Urinary bladder (tissue), 4 donors: ENCODE measurements around the gene SPHKAP. TPM values are rescaled to one million over a fixed set of nuclear protein-coding genes. Genes with fewer than 3 reads are reported as not detected.
"Not testable (repeated sequence)": the region's sequence is repeated elsewhere in the genome, so short reads cannot be mapped to it uniquely, and the experiment has no call there.

Experiments
- DNase-seq: peaks from one replicate; pipeline ENCODE4 v3.0.0-alpha.2; 2015; ENCODE audit errors: extremely low spot score
- H3K27ac ChIP-seq: one replicate; pipeline ENCODE4 v1.5.1; 2013; ENCODE audit warnings: low read depth, mild to moderate bottlenecking, moderate library complexity
- H3K36me3 ChIP-seq: one replicate; pipeline ENCODE4 v1.6.1; 2013; ENCODE audit warnings: mild to moderate bottlenecking, moderate library complexity; ENCODE audit not compliant: insufficient read depth
- H3K4me1 ChIP-seq: one replicate; pipeline ENCODE4 v1.6.1; 2013; ENCODE audit warnings: mild to moderate bottlenecking, moderate library complexity; ENCODE audit not compliant: insufficient read depth
- H3K4me3 ChIP-seq: one replicate; pipeline ENCODE4 v1.5.1; 2013; ENCODE audit warnings: low read depth, low read length
- WGBS: extraction: QIAGEN DNeasy Blood & Tissue Kit; methylation state at CpG from one replicate; pipeline ENCODE4 v1.1.7; 2013; 5-methylcytosine and 5-hydroxymethylcytosine counted together
- polyA plus RNA-seq: library from polyadenylated mRNA; stranded (reverse); fragments of 200-250 nt; gene quantifications from one replicate; pipeline ENCODE4 v1.2.3, GENCODE V29; 2013
- total RNA-seq: library from RNA; depleted of rRNA; stranded (reverse); fragments of >200 nt; gene quantifications from one replicate; pipeline ENCODE4 v1.2.3, GENCODE V29; 2014
- donor health status: healthy with polysubstance abuse.
- donor health status: healthy.

Gene SPHKAP
- total and polyA plus RNA-seq, 2 donors: 0.11 to 1.1 TPM

DNA sequence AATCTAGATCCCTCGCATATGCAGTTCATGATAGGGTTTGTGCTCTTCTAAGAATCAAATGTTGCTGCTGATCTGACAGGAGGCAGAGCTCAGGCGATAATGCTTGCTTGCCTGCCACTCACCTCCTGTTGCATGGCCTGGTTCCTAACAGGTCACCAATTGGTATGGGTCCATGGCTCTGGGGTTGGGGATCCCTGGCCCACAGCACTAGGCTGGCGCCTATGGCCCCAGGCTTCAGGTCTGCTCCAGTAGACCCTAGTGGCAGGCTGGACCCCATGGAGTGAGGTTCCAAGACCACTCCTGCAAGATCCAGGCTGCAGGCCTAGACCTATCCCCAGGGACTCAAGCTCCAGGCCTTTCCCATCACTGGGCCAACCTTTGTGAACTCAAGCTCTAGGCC is 102.3 kb downstream of the SPHKAP start:
- no peak for DNase-seq
- no peaks in the 10 kb centered on the region for H3K4me1 ChIP-seq
- no peak overlapping the region for H3K4me3 ChIP-seq
- WGBS: 94% methylated on average over 3 of the region's 3 CpGs
- no peaks in the 10 kb centered on the region for H3K36me3 ChIP-seq
- no peak overlapping the region for H3K27ac ChIP-seq

GRCh38 chr2:228076695-228077094 is 104.8 kb downstream of the SPHKAP start:
- H3K27ac ChIP-seq: not testable (repeated sequence)
- WGBS: 56% methylated on average over 1 of the region's 1 CpG

GRCh38 chr2:228072669-228073068 is 108.8 kb downstream of the SPHKAP start:
- Histone ChIP-seq H3K4me3 (no peak overlapping the region), H3K27ac (no peak overlapping the region), H3K36me3 (no peaks in the 10 kb centered on the region), H3K4me1 (no peaks in the 10 kb centered on the region)
- no peak for DNase-seq
- 87% methylated on average over 3 of the region's 3 CpGs for WGBS

More at GRCh38 chr2:228076695-228077094, 104.8 kb downstream of the SPHKAP start:
- DNase-seq, H3K4me1 ChIP-seq, H3K36me3 ChIP-seq, H3K4me3 ChIP-seq: not testable (repeated sequence)

GRCh38 chr2:228067309-228067708 is 114.2 kb downstream of the SPHKAP start:
- H3K4me3 ChIP-seq: no peak overlapping the region
- H3K27ac ChIP-seq: no peak overlapping the region
- no peaks in the 10 kb centered on the region for H3K4me1 ChIP-seq
- DNase-seq: no peak
- WGBS: 40% methylated on average over 1 of the region's 1 CpG
- H3K36me3 ChIP-seq: no peaks in the 10 kb centered on the region

DNA sequence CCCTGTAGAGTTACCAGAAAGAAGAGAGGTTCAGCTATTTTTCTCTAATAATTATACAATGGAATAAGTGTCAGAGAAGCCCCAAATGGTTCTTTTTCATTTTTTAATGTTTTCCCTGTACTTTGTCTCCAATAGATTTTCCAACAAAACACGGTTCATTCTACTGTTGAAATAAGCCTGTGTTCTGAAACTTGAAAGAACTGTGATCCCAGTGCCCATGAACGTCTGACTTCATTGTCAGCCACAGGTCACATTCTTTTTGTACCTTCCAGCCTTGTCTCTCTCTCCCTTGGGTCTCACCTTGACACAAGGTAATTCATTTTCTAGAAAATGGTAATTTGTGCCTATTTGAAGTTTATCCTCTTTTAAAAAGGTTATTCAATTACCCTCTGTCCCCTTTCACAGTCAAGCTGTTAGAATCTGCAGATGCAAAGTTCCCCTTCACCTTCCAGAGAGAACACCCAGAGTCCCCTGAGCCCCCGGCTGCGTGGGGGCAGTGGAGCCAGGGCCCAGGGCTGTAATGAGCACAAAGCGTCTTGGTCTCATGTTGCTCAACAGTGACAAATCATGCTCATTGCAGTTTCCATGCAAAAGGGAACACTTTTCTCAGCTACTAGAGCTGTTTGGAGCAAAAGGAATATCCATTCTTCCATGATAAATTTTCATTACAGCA is 115.2 kb downstream of the SPHKAP start:
- no peak overlapping the region for H3K27ac ChIP-seq
- no peaks in the 10 kb centered on the region for H3K4me1 ChIP-seq
- 55% methylated on average over 5 of the region's 5 CpGs for WGBS
- no peak overlapping the region for H3K4me3 ChIP-seq
- H3K36me3 ChIP-seq: no peaks in the 10 kb centered on the region
- no peak for DNase-seq

- no peaks in the 10 kb centered on the region for H3K4me1 ChIP-seq
- WGBS: 61% methylated on average over 2 of the region's 2 CpGs
Observed at GRCh38 chr2:228065686-228066085, 115.8 kb downstream of the SPHKAP start.

GRCh38 chr2:228064796-228065315 is 116.6 kb downstream of the SPHKAP start:
- no peak overlapping the region for H3K4me3 ChIP-seq
- no peaks in the 10 kb centered on the region for H3K4me1 ChIP-seq
- no peak overlapping the region for H3K27ac ChIP-seq
- H3K36me3 ChIP-seq: no peaks in the 10 kb centered on the region
- DNase-seq: no peak

More at GRCh38 chr2:228065686-228066085, 115.8 kb downstream of the SPHKAP start:
- Histone ChIP-seq H3K4me3 (no peak overlapping the region), H3K36me3 (no peaks in the 10 kb centered on the region), H3K27ac (no peak overlapping the region)
- DNase-seq: no peak

DNA sequence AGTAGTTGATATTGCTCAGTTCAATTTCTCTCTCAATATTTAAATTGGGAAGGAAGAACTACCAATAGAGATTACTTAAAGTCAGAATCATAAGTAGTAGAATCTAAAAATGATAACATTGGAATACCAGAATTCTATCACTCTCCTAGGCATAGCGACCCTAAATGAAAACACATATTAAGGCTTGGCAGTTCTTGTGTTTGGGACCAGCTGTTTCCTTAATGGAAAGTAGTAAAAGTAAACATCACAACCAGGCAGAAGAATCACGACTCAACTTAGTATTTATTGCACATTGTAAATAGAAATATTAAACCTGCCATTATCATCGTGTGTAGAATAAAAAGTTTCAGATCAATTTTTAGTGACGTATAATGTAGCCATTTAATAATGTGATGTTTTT is 117.5 kb downstream of the SPHKAP start:
- Histone ChIP-seq H3K27ac (no peak overlapping the region), H3K4me3 (no peak overlapping the region), H3K4me1 (no peaks in the 10 kb centered on the region), H3K36me3 (no peaks in the 10 kb centered on the region)
- no peak for DNase-seq
- WGBS: 50% methylated on average over 4 of the region's 4 CpGs

- H3K4me3 ChIP-seq: no peak overlapping the region
- 47% methylated on average over 1 of the region's 1 CpG for WGBS
- H3K36me3 ChIP-seq: no peaks in the 10 kb centered on the region
- no peaks in the 10 kb centered on the region for H3K4me1 ChIP-seq
- H3K27ac ChIP-seq: no peak overlapping the region
- no peak for DNase-seq
Observed at GRCh38 chr2:228063558-228063957, 117.9 kb downstream of the SPHKAP start.

- H3K4me3 ChIP-seq: no peak overlapping the region
- WGBS: 49% methylated on average over 2 of the region's 2 CpGs
- DNase-seq: no peak
- H3K36me3 ChIP-seq: no peaks in the 10 kb centered on the region
- no peak overlapping the region for H3K27ac ChIP-seq
- no peaks in the 10 kb centered on the region for H3K4me1 ChIP-seq
Observed at GRCh38 chr2:228059735-228060134, 121.8 kb downstream of the SPHKAP start.

- no peak for DNase-seq
- 64% methylated on average over 4 of the region's 4 CpGs for WGBS
- H3K4me3 ChIP-seq: no peak overlapping the region
- H3K4me1 ChIP-seq: no peaks in the 10 kb centered on the region
- no peak overlapping the region for H3K27ac ChIP-seq
- no peaks in the 10 kb centered on the region for H3K36me3 ChIP-seq
Observed at GRCh38 chr2:228056293-228057097, 125.0 kb downstream of the SPHKAP start.

DNA sequence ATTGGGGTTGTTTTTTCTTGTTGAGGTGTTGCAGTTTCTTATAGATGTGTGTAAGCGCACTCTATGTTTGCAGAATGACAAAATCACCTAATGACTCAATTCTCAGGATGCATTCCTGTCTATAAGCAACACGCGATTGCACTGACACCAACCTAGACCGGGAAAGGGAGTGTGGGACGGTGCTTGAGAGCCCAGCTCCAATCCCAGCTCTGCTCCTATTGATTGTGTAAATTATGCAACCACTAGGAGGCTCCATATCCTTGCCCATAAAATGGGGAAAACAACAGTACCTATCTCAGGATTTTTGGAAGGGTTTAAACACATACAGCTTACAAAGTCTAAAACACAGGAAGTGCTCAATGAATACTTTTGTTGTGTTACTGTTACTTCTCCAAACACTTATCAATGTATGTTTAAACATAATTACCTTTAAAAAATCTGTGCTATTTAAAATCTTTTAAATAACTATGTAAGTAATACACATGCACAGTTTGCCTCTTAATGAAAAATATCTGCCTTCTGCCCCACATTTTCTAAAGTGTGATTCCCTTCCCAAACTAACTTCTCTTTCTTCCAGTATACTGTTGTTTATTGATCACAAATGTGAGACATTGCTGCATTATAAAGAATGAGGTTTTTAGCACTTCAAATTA is 132.5 kb downstream of the SPHKAP start:
- DNase-seq: peak; percentile 11
- WGBS: 22% methylated on average over 5 of the region's 5 CpGs
- Histone ChIP-seq H3K36me3 (no peaks in the 10 kb centered on the region), H3K4me1 (no peaks in the 10 kb centered on the region), H3K27ac (no peak overlapping the region), H3K4me3 (no peak overlapping the region)

DNA sequence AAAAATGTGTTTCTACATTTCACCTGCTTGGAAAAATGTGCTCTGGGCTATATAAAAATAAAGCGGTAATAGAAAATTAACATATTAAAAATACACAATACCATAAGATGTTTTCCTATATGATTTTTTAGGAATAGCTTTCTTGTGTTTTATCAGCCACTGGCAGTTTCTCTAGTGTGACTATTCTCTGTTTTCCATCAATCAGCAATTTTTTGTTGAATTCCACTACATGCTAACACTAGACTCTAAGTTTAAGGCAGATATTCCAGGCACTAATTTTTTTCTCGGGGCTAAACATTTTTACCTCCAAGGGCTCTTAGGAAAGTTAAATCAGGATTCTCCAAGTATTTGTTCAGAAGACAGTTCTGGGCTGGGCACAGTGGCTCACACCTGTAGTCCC is 140.5 kb downstream of the SPHKAP start:
- no peaks in the 10 kb centered on the region for H3K36me3 ChIP-seq
- no peak for DNase-seq
- no peaks in the 10 kb centered on the region for H3K4me1 ChIP-seq
- H3K4me3 ChIP-seq: no peak overlapping the region
- H3K27ac ChIP-seq: no peak overlapping the region
- 93% methylated on average over 2 of the region's 2 CpGs for WGBS
